Peyer's patch (tissue), 4 donors: ENCODE measurements around the gene TCAIM.

Experiments
- POLR2A ChIP-seq, 2 donors: fragments of 450-650 bp; IDR thresholded peaks; one replicate each; pipeline ENCODE4 v1.5.1; 2017; ENCODE audit warnings: antibody characterized with exemption in 2 of 2, mild to moderate bottlenecking in 2 of 2, moderate library complexity in 2 of 2
- TF ChIP-seq, protein P1 (sequence below), 6 experiments: fragments of 450-650 bp in 4 of 6; fragments of 200-600 bp in 2 of 6; sonication (generic) in 1 of 6; IDR thresholded peaks; one replicate each; pipeline ENCODE4 v1.5.1; 2017 to 2019; ENCODE audit warnings: antibody characterized with exemption in 6 of 6, mild to moderate bottlenecking in 3 of 6, moderate library complexity in 1 of 6

DNA sequence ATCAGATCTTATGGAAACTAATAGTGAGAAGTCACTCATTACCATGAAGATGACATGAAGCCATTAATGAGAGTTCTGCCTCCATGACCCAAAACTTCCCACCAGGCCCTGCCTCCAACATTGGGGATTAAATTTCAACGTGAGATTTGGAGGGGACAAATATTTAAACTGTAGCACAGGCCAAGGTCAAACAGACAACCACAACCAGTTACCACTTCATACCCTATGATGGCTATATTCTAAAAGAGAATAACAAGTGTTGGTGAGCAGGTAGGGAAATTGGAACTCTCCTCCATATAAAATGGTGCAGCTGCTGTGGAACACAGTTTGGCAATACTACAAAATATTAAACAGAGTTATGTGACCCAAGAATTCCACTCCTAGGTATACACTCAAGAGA, 36.9 kb downstream of the TCAIM start:
- TF ChIP-seq, protein P1, sequence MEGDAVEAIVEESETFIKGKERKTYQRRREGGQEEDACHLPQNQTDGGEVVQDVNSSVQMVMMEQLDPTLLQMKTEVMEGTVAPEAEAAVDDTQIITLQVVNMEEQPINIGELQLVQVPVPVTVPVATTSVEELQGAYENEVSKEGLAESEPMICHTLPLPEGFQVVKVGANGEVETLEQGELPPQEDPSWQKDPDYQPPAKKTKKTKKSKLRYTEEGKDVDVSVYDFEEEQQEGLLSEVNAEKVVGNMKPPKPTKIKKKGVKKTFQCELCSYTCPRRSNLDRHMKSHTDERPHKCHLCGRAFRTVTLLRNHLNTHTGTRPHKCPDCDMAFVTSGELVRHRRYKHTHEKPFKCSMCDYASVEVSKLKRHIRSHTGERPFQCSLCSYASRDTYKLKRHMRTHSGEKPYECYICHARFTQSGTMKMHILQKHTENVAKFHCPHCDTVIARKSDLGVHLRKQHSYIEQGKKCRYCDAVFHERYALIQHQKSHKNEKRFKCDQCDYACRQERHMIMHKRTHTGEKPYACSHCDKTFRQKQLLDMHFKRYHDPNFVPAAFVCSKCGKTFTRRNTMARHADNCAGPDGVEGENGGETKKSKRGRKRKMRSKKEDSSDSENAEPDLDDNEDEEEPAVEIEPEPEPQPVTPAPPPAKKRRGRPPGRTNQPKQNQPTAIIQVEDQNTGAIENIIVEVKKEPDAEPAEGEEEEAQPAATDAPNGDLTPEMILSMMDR (IDR thresholded peaks at IDR 0.05): no peak
- no peak for TF ChIP-seq POLR2A (IDR thresholded peaks at IDR 0.05)
